WTC11 (cell line): ENCODE results near the gene NKAPL. TPM values are rescaled to one million over a fixed set of nuclear protein-coding genes. Genes with fewer than 3 reads are reported as not detected.

Experiments used
- ATAC-seq: fragments of 200-7000 bp; cut with Tn5 transposase; 2 replicates; pipeline ENCODE4 v1.10.0; 2021; ENCODE audit warnings: mild to moderate bottlenecking, moderate library complexity
- CTCF ChIA-PET: fragments of 300-600 bp; sonication (Branson Sonifier 250); formaldehyde crosslinking; loops from one replicate; lab custom pipeline; 2021; ENCODE audit warnings: antibody characterized with exemption; lab: Charles Lee
- POLR2A ChIA-PET: fragments of 350-600 bp; sonication (Branson Sonifier 250); formaldehyde crosslinking; loops from one replicate; lab custom pipeline; 2021; ENCODE audit warnings: antibody characterized with exemption; lab: Charles Lee
- DNase-seq: peaks from one replicate; pipeline ENCODE4 v3.0.0; 2021; ENCODE audit warnings: low spot score
- H3K27ac Mint-ChIP-seq: 2 replicates; pipeline ENCODE4 v1.8.0; 2021; ENCODE audit warnings: mixed read lengths
- H3K27me3 Mint-ChIP-seq: 2 replicates; pipeline ENCODE4 v1.8.0; 2021; ENCODE audit warnings: low read depth, mild to moderate bottlenecking, moderate library complexity, mixed read lengths
- H3K36me3 Mint-ChIP-seq: 2 replicates; pipeline ENCODE4 v1.8.0; 2021; ENCODE audit warnings: mixed read lengths
- H3K4me1 Mint-ChIP-seq: 2 replicates; pipeline ENCODE4 v1.8.0; 2022; ENCODE audit warnings: mixed read lengths
- H3K4me3 Mint-ChIP-seq: 2 replicates; pipeline ENCODE4 v1.8.0; 2021; ENCODE audit warnings: mild to moderate bottlenecking, moderate library complexity, mixed read lengths
- H3K9me3 Mint-ChIP-seq: 2 replicates; pipeline ENCODE4 v1.8.0; 2021; ENCODE audit warnings: mixed read lengths
- ATF2 ChIP-seq: sonication (generic); formaldehyde crosslinking; IDR thresholded peaks from 2 replicates; pipeline ENCODE4 v1.8.1; 2022; ENCODE audit warnings: low read depth, missing genetic modification reagents, borderline replicate concordance
- CREM ChIP-seq: sonication (generic); formaldehyde crosslinking; IDR thresholded peaks from 2 replicates; pipeline ENCODE4 v1.8.1; 2022; ENCODE audit warnings: mild to moderate bottlenecking, missing genetic modification reagents, moderate library complexity
- FOXK1 ChIP-seq: sonication (generic); formaldehyde crosslinking; IDR thresholded peaks from 2 replicates; pipeline ENCODE4 v1.8.0; 2022; ENCODE audit warnings: mild to moderate bottlenecking, moderate library complexity, missing genetic modification reagents
- FOXP4 ChIP-seq: sonication (generic); formaldehyde crosslinking; IDR thresholded peaks from 2 replicates; pipeline ENCODE4 v1.8.0; 2022; ENCODE audit warnings: mild to moderate bottlenecking, missing genetic modification reagents
- HMGXB4 ChIP-seq: sonication (generic); formaldehyde crosslinking; IDR thresholded peaks from 2 replicates; pipeline ENCODE4 v1.8.1; 2023; ENCODE audit warnings: mild to moderate bottlenecking, moderate library complexity, missing genetic modification reagents
- JUN ChIP-seq: sonication (generic); formaldehyde crosslinking; IDR thresholded peaks from 2 replicates; pipeline ENCODE4 v1.8.0; 2023; ENCODE audit warnings: mild to moderate bottlenecking, missing genetic modification reagents
- MXD4 ChIP-seq: fragments of 250-450 bp; sonication (Bioruptor Pico); IDR thresholded peaks from 2 replicates; pipeline ENCODE4 v1.8.0; 2021; ENCODE audit warnings: mild to moderate bottlenecking, moderate library complexity, borderline replicate concordance
- MYBL2 ChIP-seq: sonication (generic); formaldehyde crosslinking; IDR thresholded peaks from 2 replicates; pipeline ENCODE4 v1.8.1; 2023; ENCODE audit warnings: mild to moderate bottlenecking, moderate library complexity, missing genetic modification reagents
- NFE2L1 ChIP-seq: sonication (generic); formaldehyde crosslinking; IDR thresholded peaks from 2 replicates; pipeline ENCODE4 v1.8.1; 2023; ENCODE audit warnings: missing genetic modification reagents
- NR2C2 ChIP-seq: sonication (generic); formaldehyde crosslinking; IDR thresholded peaks from 2 replicates; pipeline ENCODE4 v1.8.0; 2022; ENCODE audit warnings: mild to moderate bottlenecking, missing genetic modification reagents
- RELA ChIP-seq: sonication (generic); formaldehyde crosslinking; IDR thresholded peaks from 2 replicates; pipeline ENCODE4 v1.8.1; 2022; ENCODE audit warnings: missing genetic modification reagents, mild to moderate bottlenecking, borderline replicate concordance
- TEAD1 ChIP-seq: sonication (generic); formaldehyde crosslinking; IDR thresholded peaks from 2 replicates; pipeline ENCODE4 v1.8.0; 2022; ENCODE audit warnings: mild to moderate bottlenecking, missing genetic modification reagents
- USF1 ChIP-seq: sonication (generic); formaldehyde crosslinking; IDR thresholded peaks from 2 replicates; pipeline ENCODE4 v1.8.0; 2022; ENCODE audit warnings: mild to moderate bottlenecking, missing genetic modification reagents
- ZBTB43 ChIP-seq: sonication (generic); formaldehyde crosslinking; IDR thresholded peaks from 2 replicates; pipeline ENCODE4 v1.8.1; 2023; ENCODE audit warnings: mild to moderate bottlenecking, missing genetic modification reagents
- ZNF138 ChIP-seq: sonication (generic); formaldehyde crosslinking; conservative IDR thresholded peaks from 2 replicates; pipeline ENCODE4 v1.8.1; 2022; ENCODE audit warnings: mild to moderate bottlenecking, moderate library complexity, missing genetic modification reagents
- ZNF232 ChIP-seq: sonication (generic); formaldehyde crosslinking; IDR thresholded peaks from 2 replicates; pipeline ENCODE4 v1.8.0; 2022; ENCODE audit warnings: mild to moderate bottlenecking, missing genetic modification reagents
- ZNF423 ChIP-seq: fragments of 250-450 bp; sonication (Bioruptor Pico); IDR thresholded peaks from 2 replicates; pipeline ENCODE4 v2.1.2; 2022; ENCODE audit warnings: mild to moderate bottlenecking, moderate library complexity
- total RNA-seq: library from RNA; stranded (reverse); gene quantifications from 3 replicates; pipeline ENCODE4 v1.2.3, GENCODE V29; 2021

The NKAPL gene
- total RNA-seq, 1 experiment from 2014 or later, result 0.26 TPM

GRCh38 chr6:28209753-28210535 lies 49.2 kb upstream of the NKAPL start (continued):
- no peak for TF ChIP-seq FOXP4 (CRISPR knock-in tag)
- TF ChIP-seq, all 79 proteins: peak for 0

GRCh38 chr6:28211840-28212509 lies 47.1 kb upstream of the NKAPL start:
- Mint-ChIP-seq H3K9me3 (no peaks in the 10 kb centered on the region), H3K4me1 (peaks cover 43% of the 10 kb centered on the region), H3K4me3 (peak overlapping the region; percentile 88), H3K36me3 (no peaks in the 10 kb centered on the region), H3K27ac (peak overlapping the region; percentile 38; the same call in 1 of the 2 replicates), H3K27me3 (peaks cover 98% of the 10 kb centered on the region)
- no peak for DNase-seq
- CTCF ChIA-PET, result interaction anchor here (1.4 kb wide), 1 partner anchor 70 kb away, joined by 4 read pairs; the partner anchor contains the start of gene ZKSCAN8
- ATAC-seq, result peak; percentile 12; the same call in 1 of the 2 replicates
- TF ChIP-seq ZNF423 (CRISPR knock-in tag) (0 out of 2 replicates have a peak, but pooled peaks have one; percentile 1), MYBL2 (CRISPR knock-in tag) (no peak)
- POLR2A ChIA-PET, result no interaction called here

GRCh38 chr6:28212510-28213212 lies 46.4 kb upstream of the NKAPL start:
- no peaks in the 10 kb centered on the region for H3K36me3 Mint-ChIP-seq
- TF ChIP-seq HMGXB4 (CRISPR knock-in tag) (0 out of 2 replicates have a peak, but pooled peaks have one; percentile 30), USF1 (CRISPR knock-in tag) (0 out of 2 replicates have a peak, but pooled peaks have one; percentile 13), CREM (CRISPR knock-in tag) (no peak), MXD4 (CRISPR knock-in tag) (0 out of 2 replicates have a peak, but pooled peaks have one; percentile 10), FOXK1 (CRISPR knock-in tag) (peak; percentile 58; the same call in 1 of the 2 replicates), ZNF138 (CRISPR knock-in tag) (no peak)
- TF ChIP-seq, all 79 proteins: peak for 4
- POLR2A ChIA-PET, result no interaction called here
- peak; percentile 38 for ATAC-seq
- H3K4me3 Mint-ChIP-seq, result peak overlapping the region; percentile 88
- H3K27ac Mint-ChIP-seq, result peak overlapping the region; percentile 38; the same call in 1 of the 2 replicates
- H3K27me3 Mint-ChIP-seq, result peaks cover 98% of the 10 kb centered on the region
- DNase-seq, result peak; percentile 89
- H3K9me3 Mint-ChIP-seq, result no peaks in the 10 kb centered on the region
- peaks cover 40% of the 10 kb centered on the region for H3K4me1 Mint-ChIP-seq
- CTCF ChIA-PET, result interaction anchor here (1.4 kb wide), 1 partner anchor 71 kb away, joined by 4 read pairs; the partner anchor contains the start of gene ZKSCAN8

GRCh38 chr6:28213213-28213523 lies 45.9 kb upstream of the NKAPL start:
- CTCF ChIA-PET, result no interaction called here
- TF ChIP-seq JUN (CRISPR knock-in tag) (no peak), ZBTB43 (CRISPR knock-in tag) (no peak), ZNF232 (CRISPR knock-in tag) (no peak), RELA (no peak), NR2C2 (CRISPR knock-in tag) (no peak), ATF2 (CRISPR knock-in tag) (no peak), FOXK1 (CRISPR knock-in tag) (no peak), TEAD1 (CRISPR knock-in tag) (no peak), ZNF138 (CRISPR knock-in tag) (no peak), NFE2L1 (no peak)
- no peaks in the 10 kb centered on the region for H3K9me3 Mint-ChIP-seq

More at GRCh38 chr6:28213213-28213523, 45.9 kb upstream of the NKAPL start:
- peak overlapping the region; percentile 88 for H3K4me3 Mint-ChIP-seq
- ATAC-seq (no peak), DNase-seq (no peak)
- H3K36me3 Mint-ChIP-seq, result no peaks in the 10 kb centered on the region
- POLR2A ChIA-PET, result no interaction called here
- peaks cover 39% of the 10 kb centered on the region for H3K4me1 Mint-ChIP-seq
- peaks cover 98% of the 10 kb centered on the region for H3K27me3 Mint-ChIP-seq
- no peak overlapping the region for H3K27ac Mint-ChIP-seq
